ENCODE data around the gene IHH.

IHH gene

DNA sequence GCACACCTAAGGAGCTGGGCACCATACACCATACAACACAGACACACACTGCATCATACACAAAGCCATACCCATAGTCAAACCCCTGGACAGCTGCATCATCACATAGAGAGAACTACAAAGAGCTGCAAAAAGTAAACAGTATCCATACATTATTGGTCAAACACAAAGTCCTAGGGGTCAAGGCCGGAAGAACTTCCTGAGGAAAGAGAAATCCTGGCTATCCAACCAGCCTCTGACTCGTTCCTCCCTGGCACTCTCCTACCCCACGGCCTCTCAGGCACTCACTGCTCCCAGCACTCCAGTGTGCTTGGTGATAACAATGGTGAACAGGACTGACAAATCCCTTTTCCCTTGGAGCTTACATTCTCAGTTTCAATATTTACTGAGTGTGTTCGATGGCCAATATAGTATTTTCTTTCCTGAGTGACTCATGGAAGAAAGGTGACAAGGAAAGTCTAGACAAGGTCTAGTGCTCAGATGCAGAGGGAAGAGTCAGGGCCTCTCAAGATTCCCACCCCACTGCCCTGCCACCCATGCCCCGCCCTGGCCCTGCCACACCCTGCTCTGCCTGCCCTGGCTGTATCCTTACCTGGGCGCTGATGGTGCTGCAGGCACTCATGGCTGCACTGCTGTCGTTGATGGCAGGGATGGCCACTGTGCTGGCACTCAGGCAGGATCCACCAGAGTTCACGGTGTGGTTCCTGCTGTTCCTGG, 22.8 kb downstream of the IHH start:
- no peak for DNase-seq

DNA sequence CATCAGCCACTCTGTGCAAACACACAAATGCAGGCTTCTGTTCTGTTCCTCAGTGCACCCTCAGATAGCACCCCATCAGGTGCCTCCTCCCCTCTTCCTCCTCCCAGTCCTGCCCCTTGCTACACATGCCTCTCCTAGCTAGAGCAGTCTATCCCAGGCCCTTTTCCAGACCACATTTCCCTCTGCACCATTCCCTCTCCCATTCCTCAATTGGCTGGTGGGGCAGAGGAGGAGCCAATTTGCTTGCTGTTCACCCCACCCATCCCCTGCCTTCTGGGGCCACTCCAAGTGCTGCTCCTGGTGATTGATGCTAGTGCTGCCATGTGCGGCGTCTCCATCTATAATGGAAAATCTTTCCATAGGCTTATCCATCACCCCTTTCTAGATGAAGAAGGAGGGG, 24.8 kb downstream of the IHH start:
- DNase-seq: no peak

DNA sequence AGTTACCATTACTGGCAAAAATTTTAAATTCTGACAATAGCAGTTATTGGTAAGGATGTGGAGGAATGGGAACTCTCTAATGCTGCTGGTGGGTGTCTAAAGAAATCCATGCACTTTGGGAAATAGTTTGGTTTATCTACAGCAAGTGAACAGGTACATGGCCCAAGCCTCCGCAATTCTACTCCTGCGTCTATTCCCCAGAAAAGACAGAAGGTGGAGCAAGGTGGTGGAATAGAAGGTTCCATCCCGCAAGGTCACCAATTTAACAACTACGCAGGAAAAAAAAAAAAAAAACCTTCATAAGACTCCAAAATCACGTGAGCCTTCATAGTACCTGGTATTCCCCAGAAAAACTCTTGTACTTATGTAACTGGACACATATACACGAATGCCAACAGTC, 25.9 kb downstream of the IHH start:
- no peak for DNase-seq

DNA sequence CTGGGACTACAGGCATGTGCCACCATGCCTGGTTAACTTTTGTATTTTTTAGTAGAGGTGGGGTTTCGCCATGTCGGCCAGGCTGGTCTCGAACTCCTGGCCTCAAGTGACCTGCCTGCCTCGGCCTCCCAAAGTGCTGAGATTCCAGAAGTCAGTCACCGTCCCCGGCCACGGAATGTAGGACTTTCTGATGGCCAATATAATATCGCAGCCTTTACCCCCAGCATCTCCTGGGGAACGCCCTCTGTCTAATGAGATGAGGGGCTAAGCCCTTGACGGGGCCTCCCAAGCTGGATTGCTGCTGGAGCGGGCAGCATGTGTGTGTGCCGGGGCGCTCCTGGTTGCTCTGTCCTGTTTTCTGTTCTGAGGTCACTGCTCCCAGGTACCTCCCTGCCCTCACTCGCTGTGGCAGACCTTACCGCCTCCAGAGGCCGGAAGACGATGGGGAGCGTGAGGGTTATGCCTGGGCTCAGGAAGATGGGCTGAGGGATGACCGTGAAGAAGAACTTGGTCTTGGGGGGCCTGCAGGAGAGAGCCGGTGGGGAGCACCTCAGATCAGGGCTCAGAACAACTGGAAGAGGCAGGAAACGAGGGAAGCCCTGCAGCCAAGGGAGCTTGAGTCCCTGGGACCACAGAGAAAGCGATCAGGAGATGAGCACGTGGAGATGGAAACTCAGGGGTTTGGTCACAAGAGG, 28.5 kb downstream of the IHH start:
- DNase-seq: no peak

DNA sequence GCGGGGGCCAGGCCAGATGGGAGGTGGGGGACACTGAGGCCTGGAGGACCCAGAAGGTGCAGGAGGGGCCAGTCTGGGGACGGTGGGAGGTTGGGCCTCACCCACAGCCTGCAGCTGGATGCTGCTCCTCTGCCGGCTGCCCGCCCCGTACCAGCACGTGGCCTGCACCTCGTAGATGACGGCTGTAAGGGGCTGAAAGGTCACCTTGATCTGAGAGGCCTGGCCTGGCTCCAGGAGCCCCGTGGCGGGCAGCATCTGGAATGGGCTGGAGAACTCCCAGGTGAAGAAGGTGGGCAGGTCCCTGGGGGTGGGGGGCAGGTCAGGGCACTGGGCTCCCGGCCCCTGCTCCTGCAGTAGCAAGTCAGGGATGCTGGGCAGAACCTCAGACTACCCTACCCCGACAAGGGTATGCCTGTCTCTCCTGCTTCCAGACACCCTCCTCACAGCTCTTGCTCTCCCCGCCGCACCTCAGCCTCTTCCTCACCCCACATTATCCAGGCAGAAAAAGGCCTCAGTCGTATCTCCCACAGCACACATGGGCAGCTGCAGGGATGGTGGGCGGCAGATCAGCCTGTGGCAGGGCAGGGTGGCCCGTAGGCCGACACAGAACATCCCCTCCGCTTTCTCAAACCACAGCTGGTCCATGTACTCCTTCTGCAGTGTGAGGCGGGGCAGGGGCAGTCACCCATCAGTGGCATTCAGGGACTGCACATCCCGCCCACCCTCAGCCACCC, 29.5 kb downstream of the IHH start:
- DNase-seq: no peak

- no peak for DNase-seq
Measured at GRCh38 chr2:219030177-219030940, 30.4 kb downstream of the IHH start.

DNA sequence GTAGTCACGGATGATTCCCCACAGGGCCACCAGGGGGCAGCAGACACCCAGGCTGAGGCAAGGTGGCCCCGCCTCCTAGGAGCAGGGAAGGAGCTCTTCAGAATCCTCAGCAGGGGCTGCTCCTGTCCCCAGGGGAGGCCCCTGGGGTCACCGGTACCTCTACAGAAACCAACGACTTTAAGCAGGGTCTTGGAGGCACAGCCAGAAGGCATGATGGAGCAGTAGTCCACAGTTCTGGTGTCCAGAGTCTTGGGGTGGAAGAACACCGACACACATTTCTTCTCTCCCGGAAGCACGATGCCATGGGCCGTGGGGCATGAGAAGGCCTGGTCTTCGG, 30.9 kb downstream of the IHH start:
- no peak for DNase-seq

DNA sequence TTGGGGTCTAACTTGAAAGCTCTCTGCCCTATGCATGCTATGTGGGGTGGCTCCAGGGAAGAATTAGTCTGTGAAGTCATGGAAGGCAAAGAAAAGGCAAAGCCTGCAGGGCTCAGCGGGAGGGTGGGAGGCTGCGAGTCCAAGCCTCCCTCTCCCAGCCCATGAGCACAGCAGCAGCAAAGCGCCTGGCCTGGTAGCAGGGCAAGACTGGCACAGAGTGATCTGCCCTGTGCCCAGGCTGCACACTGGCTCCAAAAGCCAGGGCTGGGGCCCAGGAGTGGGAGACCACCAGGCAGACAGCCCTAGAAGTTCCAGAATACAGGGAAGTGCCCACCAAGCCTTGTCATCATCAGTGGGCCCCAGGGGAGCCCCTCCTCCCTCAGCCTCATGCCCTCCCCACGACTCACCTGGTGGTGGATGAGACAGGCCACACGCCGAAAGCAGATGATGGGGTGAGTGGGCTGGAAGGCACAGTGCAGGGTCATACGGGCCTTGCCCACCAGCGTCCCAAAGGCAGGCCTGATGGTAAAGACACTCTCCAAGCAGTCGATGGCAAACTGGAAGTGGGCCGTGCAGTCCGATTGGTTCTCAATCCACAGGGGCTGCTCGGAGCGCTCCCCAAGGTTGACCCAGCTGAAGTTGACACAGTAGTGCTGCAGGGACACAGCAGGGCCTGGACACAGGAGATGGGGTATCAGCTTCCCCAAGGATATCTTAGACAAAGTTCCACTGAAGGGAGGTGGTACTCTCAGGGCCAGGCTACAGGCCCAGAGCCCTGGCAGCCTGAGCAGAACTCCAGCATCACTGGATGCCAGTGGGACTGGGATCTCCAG, 31.5 kb downstream of the IHH start:
- DNase-seq: no peak

GRCh38 chr2:219028141-219028540, 32.6 kb downstream of the IHH start:
- no peak for DNase-seq

DNA sequence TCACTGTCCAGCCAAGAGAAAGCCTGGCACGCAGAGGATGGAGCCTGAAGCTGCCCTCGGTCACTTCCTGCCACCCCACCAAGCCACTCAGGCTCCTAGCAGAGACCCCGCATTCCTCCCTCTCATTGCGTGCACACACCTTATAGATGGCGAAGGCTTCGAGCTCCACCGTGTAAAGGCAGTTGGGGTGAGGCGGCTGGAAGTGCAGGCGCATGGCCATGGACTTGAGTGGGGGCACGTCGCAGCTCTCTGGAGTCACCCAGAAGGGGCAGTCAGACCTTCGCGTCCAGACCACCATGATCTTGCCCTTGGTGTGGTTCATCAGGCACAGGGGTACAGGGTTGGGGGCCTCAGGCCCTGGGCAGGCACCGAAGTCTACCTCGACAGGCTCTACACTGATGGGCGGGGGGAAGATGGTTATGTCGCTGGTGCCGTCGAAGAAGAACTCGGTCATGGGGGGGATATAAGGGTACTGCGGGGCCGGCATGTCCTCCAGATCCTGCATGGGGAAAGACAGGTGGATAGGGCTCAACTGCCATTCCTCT, 33.1 kb downstream of the IHH start:
- DNase-seq: no peak

DNA sequence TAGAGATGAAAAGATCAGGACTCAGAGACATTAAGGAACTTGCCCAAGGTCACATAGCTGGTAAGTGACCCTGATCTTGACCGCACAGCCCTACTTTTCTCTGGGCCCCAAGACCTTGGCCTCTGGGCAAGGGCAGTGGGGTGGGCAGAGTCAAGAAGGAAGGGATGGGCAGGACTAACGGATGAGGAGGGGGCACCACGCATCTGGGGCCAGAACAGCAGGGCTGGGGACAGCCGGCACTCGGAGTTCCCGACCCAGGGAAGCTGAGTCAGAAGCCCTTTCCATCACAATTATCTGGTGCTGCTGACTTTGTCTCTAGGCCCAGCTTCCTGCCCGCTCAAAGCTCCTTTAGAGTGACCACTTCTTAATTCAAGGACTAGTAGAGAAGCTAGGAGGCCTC, 33.8 kb downstream of the IHH start:
- DNase-seq: no peak

DNA sequence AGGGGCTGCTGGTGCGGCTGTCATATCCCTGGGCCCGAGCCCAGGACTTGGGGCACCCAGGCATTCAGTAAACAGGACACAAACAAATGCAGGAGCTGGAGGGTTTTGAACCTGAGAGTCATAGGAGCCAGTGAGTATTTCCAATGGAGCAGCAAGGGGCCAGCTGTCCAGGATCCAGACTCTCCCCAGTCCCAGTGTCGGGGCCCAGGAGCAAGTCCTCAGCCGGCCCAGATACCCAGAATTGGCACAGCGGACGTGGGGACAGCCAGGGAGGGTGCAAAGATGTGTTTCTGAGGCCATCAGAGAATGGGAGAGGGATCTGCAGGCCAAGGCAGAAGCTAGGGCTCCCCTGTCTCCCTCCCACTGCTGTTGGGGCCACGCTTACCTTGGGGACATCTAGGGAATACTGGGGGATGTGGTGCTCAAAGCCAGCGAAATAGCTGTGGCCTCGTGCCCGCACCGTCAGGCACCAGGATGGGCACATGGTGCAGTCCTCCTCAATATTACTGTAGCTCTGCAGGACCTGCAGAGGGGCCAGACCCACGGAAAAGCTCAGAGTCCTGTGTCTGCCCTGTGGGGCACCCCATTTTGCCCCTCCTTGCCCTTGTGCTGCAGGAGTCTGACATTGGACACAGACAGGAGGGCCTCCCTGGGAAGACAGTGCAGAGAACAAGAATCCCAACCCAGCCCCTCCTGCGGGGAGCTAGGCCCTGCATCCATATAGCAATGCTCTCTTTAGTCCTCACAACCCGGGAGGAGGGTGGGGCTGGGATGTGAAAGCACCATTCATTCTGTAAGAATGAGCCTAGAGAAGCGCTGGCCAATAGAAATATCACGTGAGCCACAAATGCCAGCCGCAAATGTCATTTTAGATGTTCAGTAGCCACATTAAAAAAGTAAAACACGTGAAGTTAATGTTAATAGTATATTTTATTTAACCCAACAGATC, 34.8 kb downstream of the IHH start:
- no peak for DNase-seq

DNA sequence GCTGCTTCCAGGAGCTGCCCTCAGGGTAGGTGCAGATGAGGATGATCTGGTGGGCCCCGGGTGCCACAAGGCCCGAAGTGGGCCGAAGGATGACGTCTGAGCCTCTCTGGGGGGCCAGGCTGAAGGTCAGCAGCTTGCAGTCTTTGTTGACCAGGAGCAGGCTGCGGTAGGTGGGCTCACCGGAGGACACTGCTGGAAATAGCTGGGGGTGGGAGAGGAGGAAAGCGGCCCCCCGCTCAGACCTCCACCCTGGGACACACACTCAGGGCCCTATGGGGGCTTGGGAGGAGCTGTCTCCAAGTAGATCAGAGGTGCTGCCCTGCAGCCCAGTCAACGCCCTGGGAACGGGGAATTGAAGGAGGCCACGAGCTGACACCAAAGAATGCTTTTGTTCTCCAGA, 36.7 kb downstream of the IHH start:
- no peak for DNase-seq

GRCh38 chr2:219023045-219023605, 37.6 kb downstream of the IHH start:
- no peak for DNase-seq

DNA sequence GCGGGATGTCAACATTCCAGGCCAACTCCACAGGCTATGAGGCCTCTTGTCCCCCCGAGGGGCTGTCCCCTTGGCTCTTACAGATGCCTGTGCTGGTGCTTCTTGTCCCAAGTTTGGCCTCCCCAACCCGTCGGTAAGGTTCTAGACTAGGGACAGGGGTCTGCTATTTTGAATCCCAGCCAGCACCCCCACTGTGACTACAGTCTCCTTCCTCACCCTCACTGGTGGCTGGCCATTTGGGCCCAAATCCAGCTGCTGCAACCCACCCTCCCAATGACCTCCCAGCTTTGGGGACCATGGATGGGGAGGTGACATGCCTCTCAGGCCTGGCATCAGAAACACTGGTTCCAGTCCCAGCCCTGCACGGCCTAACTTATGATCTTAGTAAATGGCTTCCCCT, 38.1 kb downstream of the IHH start:
- no peak for DNase-seq

- no peak for DNase-seq
Measured at GRCh38 chr2:219022041-219022440, 38.7 kb downstream of the IHH start.

DNA sequence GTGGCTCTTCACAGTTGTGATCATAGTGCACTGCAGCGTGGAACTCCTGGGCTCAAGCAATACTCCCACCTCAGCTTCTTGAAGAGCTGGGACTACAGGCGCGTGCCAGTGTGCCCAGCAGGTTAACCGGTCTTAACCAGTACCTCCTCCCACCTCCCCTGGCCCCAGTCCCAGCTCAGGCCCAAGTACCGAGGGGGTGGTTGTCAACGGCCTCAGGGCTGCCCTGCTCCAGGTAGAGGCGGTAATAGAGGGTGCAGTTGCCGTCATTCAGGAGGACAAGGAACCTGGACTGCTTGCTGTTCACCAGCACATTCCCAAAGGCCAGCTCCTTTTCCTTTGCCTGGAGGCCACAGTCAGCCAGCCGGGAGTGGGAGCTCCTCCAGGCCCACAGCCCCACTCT, 39.1 kb downstream of the IHH start:
- no peak for DNase-seq

DNA sequence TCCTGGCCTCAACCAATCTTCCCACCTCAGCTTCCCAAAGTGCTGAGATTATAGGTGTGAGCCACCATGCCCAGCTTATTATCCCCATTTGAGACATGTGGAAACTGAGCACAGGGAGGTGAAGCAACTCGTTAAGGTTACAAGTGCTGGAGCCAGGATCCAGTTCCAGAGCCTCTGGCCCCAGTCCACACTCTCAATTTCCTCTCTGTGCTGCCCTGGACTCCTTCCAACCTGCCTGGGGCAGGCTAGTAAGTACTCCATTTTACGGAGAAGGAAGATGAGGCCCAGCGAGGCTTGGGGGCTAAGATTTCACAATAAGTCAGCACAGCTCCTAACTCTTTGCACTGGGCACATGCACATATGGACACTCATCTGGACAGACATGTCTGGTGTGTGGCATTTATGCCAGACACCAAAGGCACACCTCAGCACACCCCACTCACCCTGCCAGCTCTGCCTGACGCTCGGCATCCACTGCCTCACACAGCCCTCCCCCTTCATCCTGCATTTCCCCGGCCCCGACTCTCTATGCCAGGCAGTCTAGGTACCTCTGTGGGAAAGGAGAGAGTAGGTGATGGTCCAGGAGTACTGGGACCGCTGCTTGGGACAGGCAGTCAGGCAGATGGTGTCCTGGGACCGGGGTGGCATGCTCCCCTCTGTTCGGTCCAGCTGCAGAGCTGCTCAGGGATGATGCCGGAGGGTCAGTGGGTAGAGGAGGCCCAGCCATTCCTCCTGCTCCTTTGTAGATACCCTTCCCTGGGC, 39.9 kb downstream of the IHH start:
- DNase-seq: no peak

- no peak for DNase-seq
Measured at GRCh38 chr2:219019436-219019835, 41.3 kb downstream of the IHH start.

- DNase-seq: no peak
Measured at GRCh38 chr2:219018726-219019125, 42.0 kb downstream of the IHH start.

Measured in NCI-H524 treated with DMSO at 0.1 percent for 48 hours (cell line).